HEK293 (cell line): ENCODE data around the gene ALG5.

Source experiments
- CTCF ChIA-PET: fragments of 350-600 bp; formaldehyde crosslinking; extraction: SDS; loops from one replicate; lab custom pipeline; 2021; ENCODE audit warnings: antibody characterized with exemption; lab: Yijun Ruan, JAX
- POLR2A ChIA-PET: fragments of 300-600 bp; formaldehyde crosslinking; extraction: SDS; loops from one replicate; lab custom pipeline; 2020; ENCODE audit warnings: antibody characterized with exemption, inconsistent platforms; lab: Yijun Ruan, JAX
- H3K27ac ChIP-seq: fragments of 200-500 bp; sonication (Bioruptor generic); 2 replicates; pipeline ENCODE4 v1.5.1; 2014; ENCODE audit warnings: low read depth, low read length, control low read depth, inconsistent platforms; ENCODE audit errors: extremely low read depth
- H3K36me3 ChIP-seq, 2 experiments: fragments of 200-500 bp in 1 of 2; sonication (Bioruptor generic) in 1 of 2; 1 replicate in 1 of 2; 2 replicates in 1 of 2; pipeline ENCODE4 v1.5.1; 2014 to 2017; ENCODE audit warnings: inconsistent platforms in 2 of 2, low read length in 2 of 2; ENCODE audit not compliant: control insufficient read depth in 2 of 2, insufficient read depth in 1 of 2
- H3K4me1 ChIP-seq: fragments of 200-500 bp; sonication (Bioruptor generic); 2 replicates; pipeline ENCODE4 v1.5.1; 2014; ENCODE audit warnings: mild to moderate bottlenecking, low read length, inconsistent platforms; ENCODE audit not compliant: control insufficient read depth, insufficient read depth
- H3K4me3 ChIP-seq: 2 replicates; pipeline ENCODE4 v1.5.1; 2011; ENCODE audit warnings: low read depth, mild to moderate bottlenecking, control low read depth, low read length, moderate library complexity
- H3K9me3 ChIP-seq: fragments of 200-500 bp; sonication (Bioruptor generic); 2 replicates; pipeline ENCODE4 v1.5.1; 2014; ENCODE audit warnings: low read depth, low read length, inconsistent platforms; ENCODE audit not compliant: control insufficient read depth, insufficient read depth
- GLI2 ChIP-seq: fragments of 450-650 bp; formaldehyde crosslinking; IDR thresholded peaks from 2 replicates; pipeline ENCODE4; 2017; ENCODE audit warnings: missing biosample characterization, missing genetic modification characterization, low read depth, borderline replicate concordance
- HOXA7 ChIP-seq: sonication (generic); formaldehyde crosslinking; IDR thresholded peaks from 2 replicates; pipeline ENCODE4 v1.8.1; 2022; ENCODE audit warnings: missing genetic modification reagents, borderline replicate concordance
- KLF10 ChIP-seq: fragments of 450-650 bp; IDR thresholded peaks from 2 replicates; pipeline ENCODE4 v1.5.1; 2018; ENCODE audit warnings: missing biosample characterization, mild to moderate bottlenecking, missing genetic modification characterization
- REPIN1 ChIP-seq: fragments of 450-650 bp; formaldehyde crosslinking; IDR thresholded peaks from 2 replicates; pipeline ENCODE4 v1.5.1; 2017; ENCODE audit warnings: missing biosample characterization, missing genetic modification characterization, low read depth
- WT1 ChIP-seq: fragments of 450-650 bp; formaldehyde crosslinking; IDR thresholded peaks from 2 replicates; pipeline ENCODE4 v1.5.1; 2016; ENCODE audit warnings: missing biosample characterization, missing genetic modification characterization
- ZNF121 ChIP-seq: fragments of 450-650 bp; formaldehyde crosslinking; IDR thresholded peaks from 2 replicates; pipeline ENCODE4 v1.5.1; 2016; ENCODE audit warnings: missing biosample characterization, missing genetic modification characterization
- ZNF155 ChIP-seq: fragments of 450-650 bp; formaldehyde crosslinking; IDR thresholded peaks from 2 replicates; pipeline ENCODE4 v1.5.1; 2016; ENCODE audit warnings: missing biosample characterization, missing genetic modification characterization
- ZNF174 ChIP-seq: fragments of 450-650 bp; formaldehyde crosslinking; IDR thresholded peaks from 2 replicates; pipeline ENCODE4 v1.5.0; 2017; ENCODE audit warnings: missing biosample characterization, mild to moderate bottlenecking, missing genetic modification characterization
- ZNF19 ChIP-seq: fragments of 450-650 bp; formaldehyde crosslinking; IDR thresholded peaks from 2 replicates; pipeline ENCODE4; 2016; ENCODE audit warnings: missing biosample characterization, missing genetic modification characterization, low read depth
- ZNF292 ChIP-seq: fragments of 450-650 bp; formaldehyde crosslinking; IDR thresholded peaks from 2 replicates; pipeline ENCODE4 v1.5.1; 2016; ENCODE audit warnings: low read depth, missing biosample characterization, missing genetic modification characterization, borderline replicate concordance
- ZNF416 ChIP-seq: fragments of 450-650 bp; formaldehyde crosslinking; IDR thresholded peaks from 2 replicates; pipeline ENCODE4 v1.5.1; 2016; ENCODE audit warnings: missing biosample characterization, missing genetic modification characterization
- ZNF514 ChIP-seq: fragments of 450-650 bp; formaldehyde crosslinking; IDR thresholded peaks from 2 replicates; pipeline ENCODE4 v1.5.1; 2016; ENCODE audit warnings: missing biosample characterization, missing genetic modification characterization
- ZNF596 ChIP-seq: fragments of 450-650 bp; IDR thresholded peaks from 2 replicates; pipeline ENCODE4 v1.5.0; 2018; ENCODE audit warnings: missing biosample characterization, mild to moderate bottlenecking, missing genetic modification characterization, moderate library complexity
- ZNF624 ChIP-seq: fragments of 450-650 bp; formaldehyde crosslinking; IDR thresholded peaks from 2 replicates; pipeline ENCODE4 v1.5.1; 2017; ENCODE audit warnings: missing biosample characterization, missing genetic modification characterization
- ZNF629 ChIP-seq: fragments of 450-650 bp; formaldehyde crosslinking; IDR thresholded peaks from 2 replicates; pipeline ENCODE4 v1.5.1; 2017; ENCODE audit warnings: missing biosample characterization, missing genetic modification characterization
- ZNF830 ChIP-seq: fragments of 450-650 bp; IDR thresholded peaks from 2 replicates; pipeline ENCODE4 v1.5.0; 2018; ENCODE audit warnings: missing biosample characterization, missing genetic modification characterization, low read depth, mild to moderate bottlenecking, moderate library complexity
- ZSCAN16 ChIP-seq: fragments of 450-650 bp; formaldehyde crosslinking; IDR thresholded peaks from 2 replicates; pipeline ENCODE4 v1.5.1; 2016; ENCODE audit warnings: missing biosample characterization, missing genetic modification characterization
- ZSCAN18 ChIP-seq: fragments of 450-650 bp; formaldehyde crosslinking; IDR thresholded peaks from 2 replicates; pipeline ENCODE4 v1.5.1; 2016; ENCODE audit warnings: missing biosample characterization, missing genetic modification characterization
- TF ChIP-seq, protein P1 (sequence below): fragments of 450-650 bp; formaldehyde crosslinking; IDR thresholded peaks from 2 replicates; pipeline ENCODE4 v1.5.1; 2017; ENCODE audit warnings: missing biosample characterization, missing genetic modification characterization
- TF ChIP-seq, protein P2 (sequence below): fragments of 450-650 bp; formaldehyde crosslinking; IDR thresholded peaks from 2 replicates; pipeline ENCODE4 v1.5.1; 2016; ENCODE audit warnings: missing biosample characterization, missing genetic modification characterization

ALG5 gene

GRCh38 chr13:36910545-36910944 lies 88.6 kb downstream of the ALG5 start (continued):
- TF ChIP-seq ZNF624 (tag by site-specific recombination) = no peak

DNA sequence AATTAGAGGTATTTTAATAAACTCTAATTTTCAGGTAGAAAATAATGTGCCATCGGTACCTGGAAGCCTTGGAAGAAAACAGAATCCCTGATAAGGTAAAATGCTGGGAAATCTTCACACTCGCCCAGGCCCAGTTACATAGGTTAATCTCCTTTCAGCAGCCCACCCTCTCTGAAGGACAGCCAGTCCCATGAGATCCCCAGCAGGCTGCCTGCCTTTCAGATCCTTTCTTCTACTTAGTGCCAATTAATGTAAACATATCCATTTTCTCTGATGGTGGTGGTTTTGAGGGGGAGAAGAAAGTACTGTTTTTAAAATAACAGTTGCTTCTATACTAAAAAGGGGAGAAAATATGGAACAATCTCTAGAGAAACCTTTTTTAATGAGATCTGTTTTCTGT lies 91.3 kb downstream of the ALG5 start:
- ChIA-PET POLR2A (no interaction called here), CTCF (no interaction called here)
- Histone ChIP-seq H3K4me1 (peaks cover 4% of the 10 kb centered on the region; the same call in 1 of the 2 replicates), H3K9me3 (no peaks in the 10 kb centered on the region), H3K36me3 (no peaks in the 10 kb centered on the region; a peak in 1 of 3 replicates), H3K4me3 (no peak overlapping the region), H3K27ac (no peak overlapping the region)
- TF ChIP-seq, protein P1, sequence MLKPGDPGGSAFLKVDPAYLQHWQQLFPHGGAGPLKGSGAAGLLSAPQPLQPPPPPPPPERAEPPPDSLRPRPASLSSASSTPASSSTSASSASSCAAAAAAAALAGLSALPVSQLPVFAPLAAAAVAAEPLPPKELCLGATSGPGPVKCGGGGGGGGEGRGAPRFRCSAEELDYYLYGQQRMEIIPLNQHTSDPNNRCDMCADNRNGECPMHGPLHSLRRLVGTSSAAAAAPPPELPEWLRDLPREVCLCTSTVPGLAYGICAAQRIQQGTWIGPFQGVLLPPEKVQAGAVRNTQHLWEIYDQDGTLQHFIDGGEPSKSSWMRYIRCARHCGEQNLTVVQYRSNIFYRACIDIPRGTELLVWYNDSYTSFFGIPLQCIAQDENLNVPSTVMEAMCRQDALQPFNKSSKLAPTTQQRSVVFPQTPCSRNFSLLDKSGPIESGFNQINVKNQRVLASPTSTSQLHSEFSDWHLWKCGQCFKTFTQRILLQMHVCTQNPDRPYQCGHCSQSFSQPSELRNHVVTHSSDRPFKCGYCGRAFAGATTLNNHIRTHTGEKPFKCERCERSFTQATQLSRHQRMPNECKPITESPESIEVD (tag by site-specific recombination) = peak; percentile 55
- no peak for TF ChIP-seq KLF10

- POLR2A ChIA-PET = no interaction called here
- H3K9me3 ChIP-seq = no peaks in the 10 kb centered on the region
- no peak overlapping the region for H3K27ac ChIP-seq
- no peak for TF ChIP-seq ZNF292
- TF ChIP-seq ZSCAN16 (tag by site-specific recombination) = no peak
- TF ChIP-seq ZNF596 (tag by site-specific recombination) = no peak
- TF ChIP-seq ZNF19 = no peak
- no peak for TF ChIP-seq WT1
- TF ChIP-seq, protein P2, sequence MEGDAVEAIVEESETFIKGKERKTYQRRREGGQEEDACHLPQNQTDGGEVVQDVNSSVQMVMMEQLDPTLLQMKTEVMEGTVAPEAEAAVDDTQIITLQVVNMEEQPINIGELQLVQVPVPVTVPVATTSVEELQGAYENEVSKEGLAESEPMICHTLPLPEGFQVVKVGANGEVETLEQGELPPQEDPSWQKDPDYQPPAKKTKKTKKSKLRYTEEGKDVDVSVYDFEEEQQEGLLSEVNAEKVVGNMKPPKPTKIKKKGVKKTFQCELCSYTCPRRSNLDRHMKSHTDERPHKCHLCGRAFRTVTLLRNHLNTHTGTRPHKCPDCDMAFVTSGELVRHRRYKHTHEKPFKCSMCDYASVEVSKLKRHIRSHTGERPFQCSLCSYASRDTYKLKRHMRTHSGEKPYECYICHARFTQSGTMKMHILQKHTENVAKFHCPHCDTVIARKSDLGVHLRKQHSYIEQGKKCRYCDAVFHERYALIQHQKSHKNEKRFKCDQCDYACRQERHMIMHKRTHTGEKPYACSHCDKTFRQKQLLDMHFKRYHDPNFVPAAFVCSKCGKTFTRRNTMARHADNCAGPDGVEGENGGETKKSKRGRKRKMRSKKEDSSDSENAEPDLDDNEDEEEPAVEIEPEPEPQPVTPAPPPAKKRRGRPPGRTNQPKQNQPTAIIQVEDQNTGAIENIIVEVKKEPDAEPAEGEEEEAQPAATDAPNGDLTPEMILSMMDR (tag by site-specific recombination) = no peak
- no peak for TF ChIP-seq ZNF174 (tag by site-specific recombination)
- no peak for TF ChIP-seq ZNF514 (tag by site-specific recombination)
- TF ChIP-seq ZNF830 (tag by site-specific recombination) = no peak
- no peak for TF ChIP-seq GLI2 (tag by site-specific recombination)
- no peak for TF ChIP-seq ZNF416 (tag by site-specific recombination)
- no peak for TF ChIP-seq HOXA7 (CRISPR knock-in tag)
- TF ChIP-seq ZNF155 (tag by site-specific recombination) = no peak
- TF ChIP-seq ZNF121 (tag by site-specific recombination) = no peak
- TF ChIP-seq REPIN1 (tag by site-specific recombination) = no peak
- no peak for TF ChIP-seq ZSCAN18 (tag by site-specific recombination)
- TF ChIP-seq ZNF629 (tag by site-specific recombination) = no peak
- TF ChIP-seq, all 188 proteins: peak for 0
- CTCF ChIA-PET = no interaction called here
- peaks cover 4% of the 10 kb centered on the region; the same call in 1 of the 2 replicates for H3K4me1 ChIP-seq
- no peak overlapping the region for H3K4me3 ChIP-seq
- no peaks in the 10 kb centered on the region; a peak in 1 of 3 replicates for H3K36me3 ChIP-seq
These were observed 91.9 kb downstream of the ALG5 start for GRCh38 chr13:36907266-36907665.
